ENCODE data around the gene TIPIN. TPM values are rescaled to one million over a fixed set of nuclear protein-coding genes. Genes with fewer than 3 reads are reported as not detected.
"Not testable (repeated sequence)": the region's sequence is repeated elsewhere in the genome, so short reads cannot be mapped to it uniquely, and the experiment has no call there.

Gene TIPIN
- total and polyA plus RNA-seq, 4 donors = 2.6 to 7.6 (median 3.4) TPM

DNA sequence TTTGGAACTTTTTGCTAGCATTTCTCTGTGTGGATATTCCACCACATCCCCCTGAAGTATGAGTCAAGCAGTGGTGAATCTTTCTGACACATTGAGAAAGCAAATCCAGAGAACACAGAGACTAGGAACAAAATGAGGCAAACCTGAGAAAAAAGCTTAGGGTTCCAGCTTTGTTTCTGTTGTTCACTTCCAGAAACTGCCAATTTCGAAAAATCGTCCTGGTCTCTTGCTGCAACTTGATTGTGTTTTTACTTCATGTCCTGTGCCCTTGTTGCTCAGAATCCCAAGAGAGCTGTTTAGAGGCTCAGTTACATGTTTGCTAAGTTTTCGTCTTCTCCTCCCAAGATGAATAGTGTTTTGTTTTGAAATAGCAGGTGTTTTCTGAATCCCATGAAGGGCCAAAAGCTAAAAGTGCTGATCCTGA is 43.9 kb upstream of the TIPIN start:
- DNase-seq (no peak), ATAC-seq (ENCODE audit: low FRiP score) (no peak)
- H3K27ac ChIP-seq (ENCODE audit: low read depth in 1 of 2, low read length in 2 of 2) = no peak overlapping the region
- H3K4me3 ChIP-seq (ENCODE audit: low read length in 2 of 2) = no peak overlapping the region
- no peaks in the 10 kb centered on the region for H3K27me3 ChIP-seq (ENCODE audit: control insufficient read depth in 1 of 2, insufficient read depth in 2 of 2, low read length in 1 of 2)
- no peaks in the 10 kb centered on the region for H3K9me3 ChIP-seq (ENCODE audit: control insufficient read depth, low read length)
- H3K36me3 ChIP-seq (ENCODE audit: control insufficient read depth in 1 of 2, insufficient read depth in 2 of 2, low read length in 1 of 2) = no peaks in the 10 kb centered on the region
- intact Hi-C loops (cut with DNase I) = no loop called here
- peaks cover 0 to 4% of the 10 kb centered on the region in 2 donors for H3K4me1 ChIP-seq (ENCODE audit: control insufficient read depth in 1 of 2, insufficient read depth in 2 of 2, low read length in 2 of 2)
- WGBS, 2 donors = 85 to 87% methylated on average over 3 of the region's 3 CpGs

DNA sequence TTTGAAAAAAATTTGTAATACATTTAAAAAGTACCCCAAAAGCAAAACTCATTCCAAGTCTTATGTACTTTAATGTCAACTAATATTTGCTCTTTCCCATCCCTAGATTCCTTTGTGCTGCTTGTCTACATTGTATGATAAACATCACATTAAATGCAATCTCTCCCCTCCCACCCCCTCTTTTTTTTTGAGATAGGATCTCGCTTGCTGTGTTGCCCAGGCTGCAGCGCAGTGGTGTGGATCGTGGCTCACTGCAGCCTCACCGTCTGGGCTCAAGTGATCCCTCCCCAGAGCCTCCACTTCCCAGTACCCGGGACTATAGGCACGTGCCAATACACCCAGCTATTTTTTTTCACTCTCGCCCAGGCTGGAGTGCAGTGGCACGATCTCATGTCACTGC is 42.8 kb upstream of the TIPIN start:
- Histone ChIP-seq H3K27me3 (ENCODE audit: control insufficient read depth in 1 of 2, insufficient read depth in 2 of 2, low read length in 1 of 2) (no peaks in the 10 kb centered on the region), H3K36me3 (ENCODE audit: control insufficient read depth in 1 of 2, insufficient read depth in 2 of 2, low read length in 1 of 2) (no peaks in the 10 kb centered on the region), H3K4me3 (ENCODE audit: low read length in 2 of 2) (no peak overlapping the region), H3K4me1 (ENCODE audit: control insufficient read depth in 1 of 2, insufficient read depth in 2 of 2, low read length in 2 of 2) (no peaks in the 10 kb centered on the region), H3K9me3 (ENCODE audit: control insufficient read depth, low read length) (no peaks in the 10 kb centered on the region), H3K27ac (ENCODE audit: low read depth in 1 of 2, low read length in 2 of 2) (no peak overlapping the region)
- WGBS, 2 donors = 90 to 95% methylated on average over 8 of the region's 8 CpGs
- intact Hi-C loops (cut with DNase I) = no loop called here
- DNase-seq (no peak), ATAC-seq (ENCODE audit: low FRiP score) (no peak)

DNA sequence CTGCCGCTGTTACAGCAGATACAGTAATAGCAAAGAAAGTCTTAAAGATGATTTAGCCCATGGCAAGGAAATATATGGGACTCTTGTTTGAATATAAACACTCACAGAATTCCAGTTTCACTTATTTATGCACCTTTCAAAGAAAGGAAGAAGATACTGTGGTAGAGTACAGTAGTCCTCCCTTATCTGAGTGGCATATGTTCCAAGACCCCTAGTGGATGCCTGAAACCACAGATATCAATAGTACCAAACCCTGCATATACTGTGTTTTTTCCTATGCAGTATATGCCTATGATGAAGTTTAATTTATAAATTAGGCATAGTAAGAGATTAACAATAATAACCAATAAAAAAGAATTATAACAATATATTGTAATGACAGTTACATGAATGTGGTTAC is 38.4 kb upstream of the TIPIN start:
- Histone ChIP-seq H3K9me3 (ENCODE audit: control insufficient read depth, low read length) (no peaks in the 10 kb centered on the region), H3K27ac (ENCODE audit: low read depth in 1 of 2, low read length in 2 of 2) (no peak overlapping the region), H3K4me1 (ENCODE audit: control insufficient read depth in 1 of 2, insufficient read depth in 2 of 2, low read length in 2 of 2) (no peaks in the 10 kb centered on the region), H3K4me3 (ENCODE audit: low read length in 2 of 2) (no peak overlapping the region), H3K36me3 (ENCODE audit: control insufficient read depth in 1 of 2, insufficient read depth in 2 of 2, low read length in 1 of 2) (no peaks in the 10 kb centered on the region), H3K27me3 (ENCODE audit: control insufficient read depth in 1 of 2, insufficient read depth in 2 of 2, low read length in 1 of 2) (no peaks in the 10 kb centered on the region)
- DNase-seq = no peak
- intact Hi-C loops (cut with DNase I) = no loop called here
- no peak for ATAC-seq (ENCODE audit: low FRiP score)
- WGBS, 2 donors = 94 to 98% methylated on average over 1 of the region's 1 CpG

DNA sequence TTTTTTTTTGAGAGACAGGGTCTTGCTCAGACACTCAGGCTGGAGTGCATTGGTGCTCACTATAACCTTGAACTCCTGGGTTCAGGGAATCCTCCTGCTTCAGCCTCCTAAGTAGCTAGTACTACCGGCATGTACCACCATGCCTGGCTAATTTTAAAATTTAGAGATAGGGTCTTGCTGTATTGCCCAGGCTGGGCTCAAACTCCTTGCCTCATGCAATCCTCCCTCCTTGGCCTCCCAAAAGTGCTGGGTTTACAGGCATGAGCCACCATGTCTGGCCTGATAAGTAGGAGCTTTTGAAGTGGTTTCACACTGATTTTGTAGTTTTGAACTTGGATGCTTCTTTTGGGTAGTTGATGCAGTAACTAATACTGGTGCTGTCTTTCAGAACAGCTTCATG is 38.0 kb upstream of the TIPIN start:
- ATAC-seq (ENCODE audit: low FRiP score) (no peak), DNase-seq (no peak)
- Histone ChIP-seq H3K4me3 (ENCODE audit: low read length in 2 of 2) (no peak overlapping the region), H3K36me3 (ENCODE audit: control insufficient read depth in 1 of 2, insufficient read depth in 2 of 2, low read length in 1 of 2) (no peaks in the 10 kb centered on the region), H3K27me3 (ENCODE audit: control insufficient read depth in 1 of 2, insufficient read depth in 2 of 2, low read length in 1 of 2) (no peaks in the 10 kb centered on the region), H3K4me1 (ENCODE audit: control insufficient read depth in 1 of 2, insufficient read depth in 2 of 2, low read length in 2 of 2) (no peaks in the 10 kb centered on the region), H3K27ac (ENCODE audit: low read depth in 1 of 2, low read length in 2 of 2) (no peak overlapping the region), H3K9me3 (ENCODE audit: control insufficient read depth, low read length) (no peaks in the 10 kb centered on the region)
- 93 to 95% methylated on average over 1 of the region's 1 CpG for WGBS, 2 donors
- intact Hi-C loops (cut with DNase I) = no loop called here

DNA sequence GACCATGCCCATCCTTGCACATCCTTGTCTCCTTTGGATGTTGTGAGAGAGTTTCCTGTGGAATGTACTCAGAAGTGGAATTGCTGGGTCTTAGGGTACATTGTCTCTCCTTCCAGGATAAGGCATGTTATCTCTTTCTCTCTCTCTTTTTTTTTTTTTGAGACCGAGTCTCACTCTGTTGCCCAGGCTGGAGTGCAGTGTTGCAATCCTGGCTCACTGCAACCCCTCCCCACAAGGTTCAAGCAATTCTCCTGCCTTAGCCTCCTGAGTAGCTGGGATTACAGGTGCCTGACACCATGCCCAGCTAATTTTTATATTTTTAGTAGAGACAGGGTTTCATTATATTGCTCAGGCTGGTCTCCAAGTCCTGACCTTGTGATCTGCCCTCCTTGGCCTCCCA is 36.6 kb upstream of the TIPIN start:
- ATAC-seq (ENCODE audit: low FRiP score); H3K27me3 ChIP-seq (ENCODE audit: control insufficient read depth in 1 of 2, insufficient read depth in 2 of 2, low read length in 1 of 2); DNase-seq; H3K4me3 ChIP-seq (ENCODE audit: low read length in 2 of 2); H3K27ac ChIP-seq (ENCODE audit: low read depth in 1 of 2, low read length in 2 of 2); intact Hi-C loops (cut with DNase I); H3K4me1 ChIP-seq (ENCODE audit: control insufficient read depth in 1 of 2, insufficient read depth in 2 of 2, low read length in 2 of 2); H3K36me3 ChIP-seq (ENCODE audit: control insufficient read depth in 1 of 2, insufficient read depth in 2 of 2, low read length in 1 of 2); H3K9me3 ChIP-seq (ENCODE audit: control insufficient read depth, low read length): not testable (repeated sequence)
- WGBS, 2 donors = 100% methylated on average over 1 of the region's 1 CpG

DNA sequence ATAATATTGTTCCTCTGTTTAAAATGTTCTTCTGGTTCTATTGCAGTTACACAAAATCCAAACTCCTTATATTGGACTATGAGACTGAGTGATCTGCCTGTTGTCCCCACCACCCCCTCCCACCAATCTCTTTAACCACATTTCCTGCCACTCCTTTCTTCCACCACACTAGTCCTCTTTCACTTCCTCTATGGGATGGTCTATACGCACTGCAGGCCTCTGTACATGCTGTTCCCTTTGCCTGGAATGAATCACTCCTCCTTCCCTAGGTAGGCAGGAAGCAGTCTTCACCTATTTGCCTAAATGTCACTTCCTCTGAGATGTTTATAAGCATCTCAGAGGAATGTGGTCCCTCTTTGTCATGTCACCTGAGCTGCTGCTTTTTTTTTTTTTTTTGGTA is 34.2 kb upstream of the TIPIN start:
- H3K36me3 ChIP-seq (ENCODE audit: control insufficient read depth in 1 of 2, insufficient read depth in 2 of 2, low read length in 1 of 2) = no peaks in the 10 kb centered on the region
- no peak overlapping the region for H3K27ac ChIP-seq (ENCODE audit: low read depth in 1 of 2, low read length in 2 of 2)
- H3K27me3 ChIP-seq (ENCODE audit: control insufficient read depth in 1 of 2, insufficient read depth in 2 of 2, low read length in 1 of 2) = no peaks in the 10 kb centered on the region
- 86 to 93% methylated on average over 1 of the region's 1 CpG for WGBS, 2 donors
- no peaks in the 10 kb centered on the region for H3K4me1 ChIP-seq (ENCODE audit: control insufficient read depth in 1 of 2, insufficient read depth in 2 of 2, low read length in 2 of 2)
- no peak overlapping the region for H3K4me3 ChIP-seq (ENCODE audit: low read length in 2 of 2)
- H3K9me3 ChIP-seq (ENCODE audit: control insufficient read depth, low read length) = no peaks in the 10 kb centered on the region
- no peak for ATAC-seq (ENCODE audit: low FRiP score)
- intact Hi-C loops (cut with DNase I) = no loop called here
- DNase-seq = no peak

DNA sequence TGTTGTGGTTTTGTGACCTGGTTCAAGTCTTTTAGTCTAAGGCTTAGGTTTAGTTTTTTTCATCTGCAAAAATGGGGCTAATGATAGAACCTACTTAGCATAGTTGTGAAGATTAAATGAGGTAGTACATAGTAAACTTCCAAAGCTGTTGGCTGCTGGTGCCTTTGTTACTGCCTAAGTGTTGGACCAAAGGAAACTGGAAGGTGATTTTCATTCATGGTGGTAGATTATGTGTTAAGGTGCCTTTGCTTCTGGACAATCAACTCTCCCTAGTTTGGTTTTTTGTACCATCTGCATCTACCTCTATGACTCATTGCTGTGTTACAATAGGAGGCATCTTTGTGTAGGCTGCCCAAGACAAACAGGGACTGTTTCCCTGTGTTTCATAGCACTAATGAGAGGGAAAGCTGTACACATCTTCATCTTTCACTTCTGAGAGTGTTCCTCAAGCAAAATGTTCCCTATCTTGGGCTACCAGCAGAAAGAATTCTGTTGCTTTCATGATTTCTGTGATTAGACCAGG is 33.4 kb upstream of the TIPIN start:
- intact Hi-C loops (cut with DNase I) = loop anchor here in 1 of 2 donors (5.0 kb wide), 1 partner anchor 107 kb away; the partner anchor contains the start of gene SNAPC5
- H3K4me1 ChIP-seq (ENCODE audit: control insufficient read depth in 1 of 2, insufficient read depth in 2 of 2, low read length in 2 of 2) = no peaks in the 10 kb centered on the region
- H3K4me3 ChIP-seq (ENCODE audit: low read length in 2 of 2) = no peak overlapping the region
- H3K9me3 ChIP-seq (ENCODE audit: control insufficient read depth, low read length) = no peaks in the 10 kb centered on the region
- H3K36me3 ChIP-seq (ENCODE audit: control insufficient read depth in 1 of 2, insufficient read depth in 2 of 2, low read length in 1 of 2) = no peaks in the 10 kb centered on the region
- no peak overlapping the region for H3K27ac ChIP-seq (ENCODE audit: low read depth in 1 of 2, low read length in 2 of 2)
- DNase-seq (no peak), ATAC-seq (ENCODE audit: low FRiP score) (no peak)
- H3K27me3 ChIP-seq (ENCODE audit: control insufficient read depth in 1 of 2, insufficient read depth in 2 of 2, low read length in 1 of 2) = no peaks in the 10 kb centered on the region

DNA sequence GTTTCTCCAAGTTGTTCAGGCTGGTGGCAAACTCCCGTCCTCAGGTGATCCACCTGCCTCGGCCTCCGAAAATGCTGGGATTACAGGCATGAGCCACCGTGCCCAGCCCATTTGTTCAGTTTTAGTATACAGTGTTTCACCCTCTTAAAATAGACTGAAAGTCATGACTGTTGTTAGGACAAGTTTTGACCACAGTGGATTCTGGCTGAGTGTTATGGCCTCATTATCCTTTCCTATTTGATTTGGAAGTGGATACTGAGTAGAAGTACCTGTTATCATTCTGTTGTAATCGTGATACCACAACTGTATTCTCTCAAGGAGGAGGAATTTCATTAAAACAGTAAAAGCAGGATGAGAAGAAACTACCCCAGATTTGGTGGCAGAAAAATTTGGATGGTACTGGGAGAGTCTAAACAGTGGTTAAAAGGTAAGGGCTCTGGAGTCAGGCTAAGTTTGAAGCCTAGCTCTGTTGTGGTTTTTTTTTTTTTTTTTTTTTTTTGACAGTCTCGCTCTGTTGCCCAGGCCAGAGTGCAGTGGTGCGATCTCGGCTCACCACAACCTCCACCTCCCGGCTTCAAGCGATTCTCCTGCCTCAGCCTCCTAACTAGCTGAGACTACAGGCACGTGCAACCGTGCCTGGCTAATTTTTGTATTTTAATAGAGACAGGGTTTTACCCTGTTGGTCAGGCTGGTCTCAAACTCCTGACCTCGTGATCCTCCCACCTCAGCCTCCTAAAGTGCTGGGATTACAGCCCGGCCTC is 32.8 kb upstream of the TIPIN start:
- Histone ChIP-seq H3K4me3 (ENCODE audit: low read length in 2 of 2) (no peak overlapping the region), H3K9me3 (ENCODE audit: control insufficient read depth, low read length) (no peaks in the 10 kb centered on the region), H3K36me3 (ENCODE audit: control insufficient read depth in 1 of 2, insufficient read depth in 2 of 2, low read length in 1 of 2) (no peaks in the 10 kb centered on the region), H3K27me3 (ENCODE audit: control insufficient read depth in 1 of 2, insufficient read depth in 2 of 2, low read length in 1 of 2) (no peaks in the 10 kb centered on the region), H3K4me1 (ENCODE audit: control insufficient read depth in 1 of 2, insufficient read depth in 2 of 2, low read length in 2 of 2) (no peaks in the 10 kb centered on the region), H3K27ac (ENCODE audit: low read depth in 1 of 2, low read length in 2 of 2) (no peak overlapping the region)
- DNase-seq (no peak), ATAC-seq (ENCODE audit: low FRiP score) (no peak)
- 92 to 93% methylated on average over 13 to 14 of the region's 14 CpGs for WGBS, 2 donors
- intact Hi-C loops (cut with DNase I) = loop anchor here in 1 of 2 donors (5.0 kb wide), 1 partner anchor 108 kb away; the partner anchor contains the start of gene SNAPC5

DNA sequence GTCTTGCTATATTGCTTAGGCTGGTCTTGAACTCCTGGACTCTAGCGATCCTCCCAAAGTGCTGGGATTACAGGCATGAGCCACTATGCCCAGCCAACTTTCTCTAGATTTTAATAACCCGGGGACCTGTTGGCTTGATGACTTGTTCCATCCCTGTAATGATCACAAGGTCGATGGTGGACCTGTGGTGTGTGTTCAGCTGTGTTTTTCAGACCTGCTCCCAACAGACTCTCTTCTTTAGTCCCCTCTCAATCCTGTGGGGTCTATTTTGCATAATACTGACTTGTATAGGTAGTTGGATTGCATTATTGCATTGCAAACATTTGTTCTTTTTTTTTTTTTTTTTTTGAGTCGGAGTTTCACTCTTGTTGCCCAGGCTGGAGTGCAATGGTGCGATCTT is 32.1 kb upstream of the TIPIN start:
- DNase-seq (no peak), ATAC-seq (ENCODE audit: low FRiP score) (no peak)
- Histone ChIP-seq H3K27ac (ENCODE audit: low read depth in 1 of 2, low read length in 2 of 2) (no peak overlapping the region), H3K4me3 (ENCODE audit: low read length in 2 of 2) (no peak overlapping the region), H3K9me3 (ENCODE audit: control insufficient read depth, low read length) (no peaks in the 10 kb centered on the region), H3K27me3 (ENCODE audit: control insufficient read depth in 1 of 2, insufficient read depth in 2 of 2, low read length in 1 of 2) (no peaks in the 10 kb centered on the region), H3K4me1 (ENCODE audit: control insufficient read depth in 1 of 2, insufficient read depth in 2 of 2, low read length in 2 of 2) (no peaks in the 10 kb centered on the region), H3K36me3 (ENCODE audit: control insufficient read depth in 1 of 2, insufficient read depth in 2 of 2, low read length in 1 of 2) (no peaks in the 10 kb centered on the region)
- intact Hi-C loops (cut with DNase I) = loop anchor here in 1 of 2 donors (5.0 kb wide), 1 partner anchor 109 kb away; the partner anchor contains the start of gene SNAPC5
- WGBS, 2 donors = 83 to 87% methylated on average over 4 to 5 of the region's 5 CpGs
